DND-41 (cell line): ENCODE data around the gene MRO.

Source experiments
- ATAC-seq: fragments of 200-7000 bp; cut with Tn5 transposase; 3 replicates; pipeline ENCODE4 v1.9.1; 2021; ENCODE audit warnings: low read depth; ENCODE audit not compliant: insufficient read depth
- DNase-seq: peaks from one replicate; pipeline ENCODE4 v3.0.0-alpha.2; 2020
- H2AFZ ChIP-seq: 2 replicates; pipeline ENCODE4 v1.6.0; 2012; ENCODE audit warnings: low read depth, low read length
- H3K27ac ChIP-seq: 2 replicates; pipeline ENCODE4 v1.5.1; 2012; ENCODE audit warnings: low read length, inconsistent platforms
- H3K27me3 ChIP-seq: fragments of 200-600 bp; sonication (generic); 2 replicates; pipeline ENCODE4 v1.6.0; 2012; ENCODE audit warnings: low read length, mild to moderate bottlenecking, inconsistent platforms; ENCODE audit not compliant: insufficient read depth, poor library complexity
- H3K36me3 ChIP-seq: 2 replicates; pipeline ENCODE4 v1.5.1; 2012; ENCODE audit warnings: low read length, inconsistent platforms; ENCODE audit not compliant: insufficient read depth
- H3K4me1 ChIP-seq: 2 replicates; pipeline ENCODE4 v1.5.1; 2012; ENCODE audit warnings: mild to moderate bottlenecking, low read length; ENCODE audit not compliant: insufficient read depth
- H3K4me2 ChIP-seq: 2 replicates; pipeline ENCODE4 v1.6.0; 2012; ENCODE audit warnings: mild to moderate bottlenecking, moderate library complexity, low read length, inconsistent platforms; ENCODE audit not compliant: insufficient read depth
- H3K4me3 ChIP-seq, 2 experiments: fragments of 200-600 bp in 1 of 2; shearing (Covaris generic) in 1 of 2; 2 replicates each; pipeline ENCODE4 v1.5.1; 2012 to 2016; ENCODE audit warnings: inconsistent platforms in 2 of 2, low read length in 2 of 2, mild to moderate bottlenecking in 2 of 2, low read depth in 1 of 2, moderate library complexity in 1 of 2
- H3K79me2 ChIP-seq: 2 replicates; pipeline ENCODE4 v1.6.0; 2012; ENCODE audit warnings: low read length, inconsistent platforms; ENCODE audit not compliant: insufficient read depth
- H3K9ac ChIP-seq: 2 replicates; pipeline ENCODE4 v1.6.0; 2012; ENCODE audit warnings: low read depth, mild to moderate bottlenecking, inconsistent platforms, low read length, moderate library complexity
- H3K9me3 ChIP-seq: 2 replicates; pipeline ENCODE4 v1.5.1; 2012; ENCODE audit warnings: low read length, moderate library complexity, mild to moderate bottlenecking, inconsistent platforms; ENCODE audit not compliant: insufficient read depth, severe bottlenecking
- H4K20me1 ChIP-seq: 2 replicates; pipeline ENCODE4 v1.6.0; 2012; ENCODE audit warnings: low read length; ENCODE audit not compliant: insufficient read depth
- EZH2 ChIP-seq: IDR thresholded peaks from 3 replicates; pipeline ENCODE4 v1.6.1; 2012; ENCODE audit warnings: borderline replicate concordance, low read depth, mild to moderate bottlenecking, moderate library complexity, low read length, inconsistent platforms; ENCODE audit not compliant: severe bottlenecking
- TF ChIP-seq, protein P1 (sequence below): IDR thresholded peaks from 2 replicates; pipeline ENCODE4 v1.5.1; 2012; ENCODE audit warnings: borderline replicate concordance, low read length, moderate library complexity, mild to moderate bottlenecking; ENCODE audit not compliant: poor library complexity, severe bottlenecking; ENCODE audit errors: extremely low read depth

The MRO gene

GRCh38 chr18:50792885-50793284, 26.9 kb downstream of the MRO start:
- no peak for DNase-seq
- no peak overlapping the region for H3K27ac ChIP-seq
- no peak for ATAC-seq
- H3K36me3 ChIP-seq: no peaks in the 10 kb centered on the region
- H3K4me1 ChIP-seq: no peaks in the 10 kb centered on the region
- H4K20me1 ChIP-seq: no peaks in the 10 kb centered on the region
- no peaks in the 10 kb centered on the region for H3K9me3 ChIP-seq
- H2AFZ ChIP-seq: no peak overlapping the region
- TF ChIP-seq, protein P1, sequence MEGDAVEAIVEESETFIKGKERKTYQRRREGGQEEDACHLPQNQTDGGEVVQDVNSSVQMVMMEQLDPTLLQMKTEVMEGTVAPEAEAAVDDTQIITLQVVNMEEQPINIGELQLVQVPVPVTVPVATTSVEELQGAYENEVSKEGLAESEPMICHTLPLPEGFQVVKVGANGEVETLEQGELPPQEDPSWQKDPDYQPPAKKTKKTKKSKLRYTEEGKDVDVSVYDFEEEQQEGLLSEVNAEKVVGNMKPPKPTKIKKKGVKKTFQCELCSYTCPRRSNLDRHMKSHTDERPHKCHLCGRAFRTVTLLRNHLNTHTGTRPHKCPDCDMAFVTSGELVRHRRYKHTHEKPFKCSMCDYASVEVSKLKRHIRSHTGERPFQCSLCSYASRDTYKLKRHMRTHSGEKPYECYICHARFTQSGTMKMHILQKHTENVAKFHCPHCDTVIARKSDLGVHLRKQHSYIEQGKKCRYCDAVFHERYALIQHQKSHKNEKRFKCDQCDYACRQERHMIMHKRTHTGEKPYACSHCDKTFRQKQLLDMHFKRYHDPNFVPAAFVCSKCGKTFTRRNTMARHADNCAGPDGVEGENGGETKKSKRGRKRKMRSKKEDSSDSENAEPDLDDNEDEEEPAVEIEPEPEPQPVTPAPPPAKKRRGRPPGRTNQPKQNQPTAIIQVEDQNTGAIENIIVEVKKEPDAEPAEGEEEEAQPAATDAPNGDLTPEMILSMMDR: no peak
- TF ChIP-seq EZH2: no peak
- H3K27me3 ChIP-seq: no peaks in the 10 kb centered on the region
- H3K4me2 ChIP-seq: no peak overlapping the region
- H3K4me3 ChIP-seq: no peak overlapping the region
- H3K9ac ChIP-seq: no peak overlapping the region
- H3K79me2 ChIP-seq: no peaks in the 10 kb centered on the region

DNA sequence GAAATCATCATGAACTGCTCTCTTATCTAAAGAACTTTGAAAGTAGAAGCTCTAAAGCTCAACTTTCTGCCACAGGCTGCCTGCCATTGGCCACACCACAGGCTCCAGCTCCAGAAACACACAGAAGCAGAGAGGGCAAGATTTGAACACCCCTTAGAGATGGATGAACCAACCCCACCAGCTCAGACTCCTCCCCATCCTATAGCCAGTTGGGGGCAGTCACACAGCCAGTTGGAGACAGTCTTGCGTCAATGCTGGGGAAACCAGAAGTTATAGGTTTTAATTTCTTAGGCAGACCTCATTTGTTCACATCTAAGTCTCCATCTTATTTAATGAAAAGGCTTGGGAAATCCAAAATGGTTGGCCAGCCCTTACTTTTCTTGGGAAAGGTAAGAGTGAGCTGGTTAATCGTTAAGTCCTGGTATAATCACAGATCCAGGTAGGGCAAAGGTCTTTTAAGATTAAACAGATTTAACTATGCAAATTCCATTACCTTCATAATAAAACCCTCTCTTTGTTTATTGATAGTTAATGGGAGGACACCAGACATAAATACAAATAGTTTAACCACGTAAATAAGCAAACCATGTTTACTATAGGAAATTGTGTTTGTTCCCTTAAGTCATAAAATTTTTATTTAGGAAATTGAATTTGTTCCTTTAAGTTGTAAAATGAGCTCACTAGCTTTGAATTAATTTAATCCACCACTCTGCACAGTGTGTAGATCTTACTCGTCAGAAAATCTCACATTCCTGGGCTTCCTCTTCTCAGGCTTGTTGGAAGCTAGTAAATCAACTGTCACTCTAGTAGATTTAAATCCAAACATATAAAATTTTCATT, 28.0 kb downstream of the MRO start:
- Histone ChIP-seq H3K4me2 (no peak overlapping the region), H3K4me3 (no peak overlapping the region), H3K27me3 (no peaks in the 10 kb centered on the region), H3K9me3 (no peaks in the 10 kb centered on the region), H2AFZ (no peak overlapping the region), H3K36me3 (no peaks in the 10 kb centered on the region), H3K79me2 (no peaks in the 10 kb centered on the region), H3K4me1 (no peaks in the 10 kb centered on the region), H3K27ac (no peak overlapping the region), H3K9ac (no peak overlapping the region), H4K20me1 (no peaks in the 10 kb centered on the region)
- DNase-seq (no peak), ATAC-seq (no peak)
- TF ChIP-seq, protein P1: no peak
- TF ChIP-seq EZH2: no peak

GRCh38 chr18:50790948-50791347, 28.9 kb downstream of the MRO start:
- no peak for DNase-seq
- H4K20me1 ChIP-seq: no peaks in the 10 kb centered on the region
- H3K4me2 ChIP-seq: no peak overlapping the region
- H3K9me3 ChIP-seq: no peaks in the 10 kb centered on the region
- no peak overlapping the region for H3K9ac ChIP-seq
- no peak overlapping the region for H3K27ac ChIP-seq
- no peak overlapping the region for H3K4me3 ChIP-seq
- no peaks in the 10 kb centered on the region for H3K4me1 ChIP-seq
- H2AFZ ChIP-seq: no peak overlapping the region
- no peak for ATAC-seq
- no peaks in the 10 kb centered on the region for H3K36me3 ChIP-seq
- no peaks in the 10 kb centered on the region for H3K27me3 ChIP-seq
- TF ChIP-seq EZH2: no peak
- TF ChIP-seq, protein P1: no peak
- H3K79me2 ChIP-seq: no peaks in the 10 kb centered on the region
